NCI-H146 treated with DMSO at 0.1 percent for 48 hours (cell line): ENCODE data around the gene POLQ.
"Not testable (repeated sequence)": the region's sequence is repeated elsewhere in the genome, so short reads cannot be mapped to it uniquely, and the experiment has no call there.

Experiments
- DNase-seq: peaks from one replicate; lab custom pipeline; 2025; ENCODE audit not compliant: unreplicated experiment; lab: John Stamatoyannopoulos, UW

POLQ gene

DNA sequence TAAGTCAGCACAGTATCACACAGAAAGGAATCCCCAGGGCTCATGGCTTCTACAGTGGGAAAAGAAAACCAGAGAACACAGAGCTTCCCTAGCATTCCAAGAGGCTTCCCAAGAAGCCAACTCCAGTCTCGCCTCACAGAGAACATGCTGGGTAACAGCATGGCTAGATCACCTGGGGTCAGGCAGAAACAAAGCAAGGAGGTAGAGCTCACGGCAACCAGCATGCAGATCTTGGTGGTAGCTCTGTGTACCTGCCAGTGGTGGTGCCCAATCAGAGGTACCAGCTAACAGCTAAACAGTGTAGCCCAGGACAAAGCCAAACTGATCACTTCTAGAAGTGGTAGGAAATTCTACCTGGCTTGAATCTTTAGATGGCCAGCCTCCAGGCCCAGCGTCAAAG lies 31.3 kb downstream of the POLQ start:
- no peak for DNase-seq

DNA sequence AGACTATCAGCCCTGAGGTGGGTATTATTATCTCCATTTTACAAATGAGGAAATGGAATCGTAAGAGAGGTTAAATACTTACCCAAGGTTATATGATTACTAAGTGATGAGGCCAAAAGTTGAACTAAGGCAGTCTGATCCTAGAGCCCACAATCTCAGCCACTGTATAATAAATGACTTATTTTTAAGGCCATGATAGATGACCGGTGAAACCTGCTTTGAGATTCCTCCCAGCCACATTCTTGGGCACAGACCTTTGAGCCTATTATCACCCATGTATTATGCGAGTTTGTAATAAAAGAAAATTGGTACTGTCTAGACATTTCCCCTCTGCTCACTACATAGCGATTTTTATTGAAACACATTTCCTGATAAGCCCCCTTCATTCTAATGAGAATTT lies 37.4 kb downstream of the POLQ start:
- DNase-seq: no peak

DNA sequence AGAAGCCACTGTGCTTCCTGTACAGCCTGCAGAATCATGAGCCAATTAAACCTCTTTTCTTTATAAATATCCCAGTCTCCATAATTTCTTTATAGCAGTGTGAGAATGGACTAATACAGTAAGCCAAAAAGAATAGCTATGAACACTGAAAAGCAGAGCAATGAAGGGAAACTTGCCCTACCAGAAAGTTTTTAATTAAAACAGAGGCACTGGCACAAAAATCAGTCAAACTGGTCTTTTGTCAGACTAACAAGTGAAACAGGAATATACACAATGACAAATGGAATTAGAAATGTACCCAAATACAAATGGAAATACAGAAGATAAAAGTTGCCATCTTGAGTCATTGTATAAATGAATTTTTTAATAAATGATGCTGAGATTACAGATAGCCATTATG lies 40.5 kb downstream of the POLQ start:
- no peak for DNase-seq

DNA sequence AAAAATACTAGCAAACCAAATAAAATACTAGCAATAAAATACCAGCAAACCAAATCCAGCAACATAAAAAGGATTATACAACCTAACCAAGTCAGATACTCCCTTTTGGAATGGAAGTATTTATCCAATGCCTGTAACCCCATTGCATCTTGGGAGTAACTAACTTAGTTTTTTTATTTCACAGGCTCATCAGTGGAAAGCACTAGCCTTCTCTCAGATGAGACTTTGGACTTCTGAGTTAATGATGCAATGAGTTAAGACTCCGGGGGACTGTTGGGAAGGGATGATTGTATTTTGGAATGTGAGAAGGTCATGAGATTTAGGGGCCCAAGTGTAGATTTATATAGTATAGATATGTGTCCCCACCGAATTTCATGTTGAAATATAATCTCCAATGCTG lies 41.2 kb downstream of the POLQ start:
- no peak for DNase-seq

DNA sequence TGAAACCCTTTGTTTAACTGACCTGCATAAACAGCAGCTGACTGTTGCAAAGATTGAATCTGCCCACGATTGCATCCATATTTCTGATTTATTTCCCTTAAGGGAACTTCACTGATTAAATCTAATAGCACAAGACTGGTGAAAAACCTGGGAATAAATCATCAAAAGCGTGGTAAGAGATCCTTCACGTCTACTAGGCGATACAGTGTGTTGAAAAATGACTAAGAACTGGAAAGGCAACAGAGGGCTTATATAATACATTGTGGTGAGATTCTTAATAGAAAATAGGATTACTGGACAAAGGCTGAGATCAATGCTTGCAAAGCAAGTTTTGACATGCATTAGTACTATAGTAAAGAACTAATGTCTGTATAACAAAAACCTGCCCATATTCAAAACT lies 49.0 kb downstream of the POLQ start:
- DNase-seq: no peak

DNA sequence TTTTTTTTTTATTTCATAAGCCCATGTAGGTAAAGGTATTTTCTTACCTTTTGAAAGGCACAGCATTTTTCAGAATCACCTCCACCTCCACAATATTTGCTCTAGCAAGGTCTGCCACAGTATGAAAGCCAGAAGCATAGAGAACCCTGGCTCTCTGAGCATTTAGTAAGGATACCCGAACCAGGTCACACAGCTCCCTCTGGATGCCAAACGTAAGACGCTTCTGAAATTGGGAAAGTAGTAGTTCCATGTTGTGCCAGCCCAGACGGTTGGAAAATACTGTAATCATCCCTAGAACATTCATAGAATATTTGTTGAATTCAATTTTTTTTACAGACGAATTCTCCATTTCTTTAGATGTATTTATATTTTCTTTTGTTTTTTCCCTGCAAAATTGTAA lies 52.4 kb downstream of the POLQ start:
- DNase-seq: no peak

DNA sequence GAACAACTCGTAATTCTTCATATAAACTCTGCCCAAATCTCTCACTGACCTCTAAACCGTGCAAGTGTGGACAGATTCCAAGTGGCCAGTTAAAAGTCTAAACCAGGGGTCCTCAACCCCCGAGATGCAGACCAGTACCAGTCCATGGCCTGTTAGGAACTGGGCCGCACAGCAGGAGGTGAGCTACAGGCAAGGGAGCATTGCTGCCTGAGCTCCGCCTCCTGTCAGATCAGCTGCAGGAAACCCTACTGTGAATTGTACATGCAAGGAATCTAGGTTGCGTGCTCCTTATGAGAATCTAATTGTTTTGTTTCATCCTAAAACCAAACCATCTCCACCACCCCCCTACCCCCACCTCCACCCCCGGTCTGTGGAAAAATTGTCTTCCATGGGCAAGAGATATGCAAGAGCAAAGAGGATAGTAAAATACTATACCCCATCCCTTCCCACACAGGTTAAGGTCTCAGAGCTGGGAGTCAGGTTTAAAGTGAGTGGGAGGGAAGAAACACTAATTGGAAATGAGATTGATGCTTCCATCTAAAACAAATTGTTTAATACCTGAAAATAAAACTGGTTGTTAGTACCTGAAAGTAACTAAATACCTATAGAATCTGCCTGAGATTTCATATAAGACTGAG lies 54.0 kb downstream of the POLQ start:
- no peak for DNase-seq

DNA sequence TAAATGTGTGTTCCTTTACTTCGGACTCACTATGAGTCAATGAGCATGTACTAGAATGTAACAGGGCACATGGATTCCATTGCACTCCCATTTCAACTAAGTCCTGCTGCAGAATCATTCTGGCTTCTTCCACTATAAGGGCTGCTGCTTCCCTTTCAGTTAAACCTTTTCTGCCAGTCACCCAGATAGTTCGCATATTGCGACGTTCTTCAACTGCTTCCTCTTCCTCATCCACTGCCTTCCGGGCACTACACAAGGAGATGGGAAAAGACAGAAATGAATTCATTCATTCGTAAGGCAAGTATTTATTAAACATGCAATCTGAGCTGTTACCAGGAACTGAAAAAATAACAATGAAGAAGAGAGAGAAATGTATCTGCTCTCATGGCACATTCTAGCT lies 55.6 kb downstream of the POLQ start:
- no peak for DNase-seq

DNA sequence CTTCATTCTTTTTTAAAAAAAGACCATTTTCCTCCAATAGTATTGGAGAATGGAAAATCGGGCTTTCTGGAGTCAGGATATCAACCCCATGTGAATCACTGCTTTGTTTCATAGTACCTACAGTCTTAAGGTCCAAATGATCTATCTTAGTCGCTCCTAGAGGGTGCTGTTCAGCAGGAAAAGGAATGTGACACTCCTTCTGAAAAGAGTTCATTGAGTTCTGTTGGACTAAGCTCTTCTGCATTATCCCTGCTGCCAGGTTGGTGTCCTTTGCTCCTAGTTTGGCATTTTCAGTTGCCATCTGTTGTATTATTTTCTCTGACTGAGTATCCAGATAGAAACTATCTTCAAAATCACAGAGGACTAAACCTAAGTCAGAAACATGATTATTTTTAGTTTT lies 57.2 kb downstream of the POLQ start:
- no peak for DNase-seq

DNA sequence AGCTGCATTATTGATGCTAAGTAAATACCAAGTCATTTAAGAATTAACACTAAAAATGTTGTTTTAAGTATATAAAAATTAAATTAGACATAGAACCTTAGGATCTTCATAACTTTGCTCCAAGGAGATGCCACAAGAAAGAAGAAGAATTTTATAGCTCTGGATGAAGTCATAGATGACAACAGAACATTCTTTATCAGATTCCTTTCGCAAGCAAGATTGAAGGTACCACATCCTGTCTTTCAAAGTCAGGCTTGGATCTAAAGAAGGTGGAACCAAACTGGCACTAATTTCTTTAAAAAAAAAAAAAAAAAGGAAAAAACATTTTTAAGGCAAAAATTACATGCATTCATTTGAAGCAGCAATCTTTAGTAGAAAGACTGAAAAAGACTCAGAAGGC lies 62.5 kb downstream of the POLQ start:
- DNase-seq: no peak

DNA sequence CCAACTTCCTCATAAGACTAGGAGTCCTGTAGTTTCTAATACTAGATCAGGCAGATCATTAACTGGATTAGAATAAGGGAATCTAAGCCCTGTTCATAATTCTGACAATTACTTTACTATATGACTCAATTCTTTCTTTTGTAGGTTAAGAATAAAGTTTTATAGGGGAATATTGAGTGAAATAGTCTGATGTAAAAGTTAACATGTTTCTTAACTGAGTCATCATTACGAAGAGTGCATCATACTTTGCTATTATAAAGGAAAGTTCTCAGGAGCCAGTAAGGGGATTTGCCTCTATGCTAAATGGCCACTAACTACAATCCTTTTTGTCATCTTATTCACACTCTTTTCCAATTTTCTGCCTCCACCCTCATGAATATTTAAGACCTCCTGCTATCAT lies 63.1 kb downstream of the POLQ start:
- no peak for DNase-seq

DNA sequence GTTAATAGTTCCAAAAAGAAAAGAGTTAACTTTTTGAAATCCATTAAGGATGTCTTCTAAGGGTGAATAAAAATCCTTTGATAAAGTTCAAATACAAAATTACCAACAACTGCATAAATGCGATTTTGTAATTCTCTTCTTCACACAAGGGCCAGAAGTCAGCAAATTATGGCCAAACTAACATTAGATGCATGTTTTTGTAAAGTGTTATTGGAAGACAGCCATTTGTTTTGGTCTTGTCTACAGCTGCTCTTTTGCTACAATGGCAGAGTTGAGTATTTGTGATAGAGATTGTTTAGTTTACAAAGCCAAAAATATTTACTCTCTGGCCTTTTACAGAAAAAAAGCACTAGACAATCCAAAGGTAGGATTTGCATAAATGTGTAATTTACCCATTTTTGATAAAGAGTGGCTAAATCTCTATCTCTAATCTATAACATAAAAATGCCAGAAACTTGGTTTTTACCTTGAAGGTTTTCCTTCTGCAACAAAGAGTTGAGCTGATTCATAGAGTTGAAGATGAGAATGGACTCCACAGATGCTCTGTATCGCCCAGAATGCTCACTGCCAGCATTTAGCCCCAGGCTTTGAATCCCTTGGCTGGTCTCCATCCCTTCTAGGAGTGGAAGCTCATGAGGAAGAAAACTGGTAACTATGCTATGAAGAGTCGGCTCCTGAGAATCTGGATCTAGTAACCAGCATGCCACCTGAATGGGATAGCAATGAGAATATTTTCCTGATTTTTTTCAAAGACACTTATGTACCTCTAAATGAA lies 64.5 kb downstream of the POLQ start:
- no peak for DNase-seq

DNA sequence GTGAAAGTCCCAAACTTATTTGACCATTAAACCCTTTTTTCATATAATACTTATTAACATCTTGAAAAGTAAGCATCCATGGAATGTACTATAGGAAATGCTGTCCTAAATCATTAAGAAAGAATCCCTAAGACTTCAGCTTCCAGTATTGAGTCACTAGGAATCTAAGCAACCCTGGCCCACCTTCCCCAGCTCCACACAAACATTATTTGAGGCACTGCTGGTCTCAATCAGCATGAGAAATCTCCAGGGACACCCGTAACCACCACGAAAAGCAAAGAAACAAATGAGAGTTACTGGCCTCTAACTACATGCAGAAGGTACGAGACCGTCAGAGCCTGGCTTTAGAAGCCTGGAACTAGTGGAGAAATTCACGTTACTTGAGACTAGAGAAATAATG lies 68.2 kb downstream of the POLQ start:
- no peak for DNase-seq

DNA sequence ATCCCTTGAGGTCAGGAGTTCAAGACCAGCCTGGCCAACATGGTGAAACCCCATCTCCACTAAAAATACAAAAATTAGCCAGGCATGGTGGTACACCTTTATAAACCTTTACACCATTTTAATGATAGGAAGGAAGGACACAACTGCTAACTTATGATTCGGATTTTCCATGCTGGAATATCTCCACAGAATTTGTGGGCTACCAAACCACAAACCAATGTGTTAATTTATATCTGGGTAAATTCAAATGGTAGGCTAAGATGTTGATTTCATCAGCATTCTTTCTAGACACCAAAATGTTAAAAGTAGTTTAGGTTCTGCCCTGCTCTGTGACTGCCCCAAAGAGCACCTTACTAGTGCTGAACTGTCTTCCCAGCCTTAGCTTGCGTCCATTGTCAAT lies 72.8 kb downstream of the POLQ start:
- DNase-seq: no peak

DNA sequence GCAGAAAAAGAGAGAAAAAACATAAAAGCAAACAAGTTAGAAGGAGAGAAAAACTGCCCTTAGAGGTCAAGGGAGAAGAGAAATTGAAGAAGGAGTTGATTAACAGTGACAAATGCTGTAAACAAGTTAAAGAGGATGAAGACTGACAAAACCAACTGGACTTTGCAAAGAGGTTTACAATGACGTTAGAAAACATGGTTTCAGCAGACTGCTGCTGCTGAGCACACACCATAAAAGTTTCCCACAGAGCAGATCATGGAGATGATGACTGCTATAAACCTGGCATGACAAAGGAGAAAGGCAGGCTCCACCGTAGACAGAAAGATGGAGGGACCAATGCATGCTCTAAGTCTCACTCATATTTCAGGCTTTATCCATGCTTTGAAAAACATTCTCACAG lies 78.7 kb downstream of the POLQ start:
- DNase-seq: no peak

DNA sequence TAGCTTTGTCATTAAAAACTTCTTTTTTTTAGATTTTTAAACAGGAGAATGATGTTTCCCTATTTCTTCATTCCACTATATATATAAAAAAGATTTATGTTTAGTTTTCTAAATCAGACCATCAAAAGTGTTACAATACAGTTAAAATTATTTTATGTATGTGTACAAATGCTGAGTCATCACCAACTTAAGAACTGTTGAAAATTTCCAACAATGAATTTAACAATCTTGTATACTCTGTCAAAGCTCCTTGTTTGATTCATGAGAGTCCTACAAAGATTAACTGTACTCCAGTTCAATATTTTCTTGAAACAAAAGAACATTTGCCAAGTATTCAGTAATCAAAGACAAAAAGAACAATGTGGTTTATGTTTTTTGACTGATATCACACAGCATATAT lies 82.0 kb downstream of the POLQ start:
- no peak for DNase-seq

DNA sequence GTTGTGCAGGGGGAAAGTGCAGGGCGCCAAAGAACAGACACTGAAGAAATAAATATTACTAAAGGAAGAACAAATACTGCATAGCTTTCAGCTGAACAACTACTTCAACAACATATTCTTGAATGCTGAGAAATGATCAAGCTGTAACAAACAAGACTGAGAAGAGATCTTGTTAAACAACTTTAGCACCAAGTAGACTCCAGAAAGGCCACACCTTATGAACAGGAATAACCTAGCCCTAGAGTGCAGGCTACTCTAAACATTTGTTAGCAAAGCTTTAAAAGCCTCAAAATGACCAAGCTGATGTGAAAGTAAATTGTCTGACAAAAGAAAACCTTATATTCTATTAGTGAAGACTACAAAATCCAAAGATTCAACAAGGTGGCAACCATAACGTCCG lies 83.2 kb downstream of the POLQ start:
- DNase-seq: no peak

DNA sequence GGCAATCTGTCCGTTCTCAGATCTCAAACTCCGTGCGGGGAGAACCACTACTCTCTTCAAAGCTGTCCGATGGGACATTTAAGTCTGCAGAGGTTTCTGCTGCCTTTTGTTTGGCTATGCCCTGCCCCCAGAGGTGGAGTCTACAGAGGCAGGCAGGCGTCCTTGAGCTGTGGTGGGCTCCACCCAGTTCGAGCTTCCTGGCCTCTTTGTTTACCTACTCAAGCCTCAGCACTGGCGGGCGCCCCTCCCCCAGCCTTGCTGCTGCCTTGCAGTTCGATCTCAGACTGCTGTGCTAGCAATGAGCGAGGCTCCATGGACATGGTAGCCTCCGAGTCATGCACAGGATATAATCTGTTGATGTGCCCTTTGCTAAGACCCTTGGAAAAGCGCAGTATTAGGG lies 94.0 kb downstream of the POLQ start:
- DNase-seq: not testable (repeated sequence)

DNA sequence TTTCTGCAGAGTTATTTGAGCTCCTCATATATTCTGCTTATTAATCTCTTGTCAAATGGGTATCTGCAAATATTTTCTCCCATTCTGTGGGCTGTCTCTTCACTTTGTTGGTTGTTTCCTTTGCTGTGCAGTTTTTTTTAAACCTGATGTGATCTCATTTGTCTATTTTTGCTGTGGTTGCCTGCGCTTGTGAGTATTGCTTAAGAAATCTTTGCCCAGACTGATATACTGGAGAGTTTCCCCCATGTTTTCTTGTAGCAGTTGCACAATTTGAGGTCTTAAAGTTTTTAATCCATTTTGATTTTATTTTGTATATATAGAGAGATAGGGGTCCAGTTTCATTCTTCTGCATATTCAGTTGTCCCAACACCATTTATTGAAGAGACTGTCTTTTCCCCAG lies 102.3 kb downstream of the POLQ start:
- DNase-seq: no peak

DNA sequence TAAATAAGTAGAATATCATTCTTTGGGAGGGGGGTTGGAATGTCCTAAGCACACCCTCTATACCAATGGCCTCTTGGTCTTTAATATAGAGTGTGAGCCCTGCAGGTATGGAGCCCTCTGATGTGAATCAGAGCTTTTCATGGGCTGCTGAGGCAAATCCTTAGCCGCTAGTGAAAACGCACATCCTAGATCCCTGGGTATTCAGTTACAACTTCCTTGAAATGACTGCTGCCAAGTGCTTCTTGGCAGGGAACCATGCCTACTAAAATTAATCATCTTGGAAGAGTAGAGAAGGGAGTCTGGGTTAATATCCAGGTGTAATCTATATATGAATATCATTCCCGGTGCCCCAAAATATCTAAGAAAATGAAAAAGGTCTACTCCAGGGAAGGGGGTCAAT lies 109.1 kb downstream of the POLQ start:
- no peak for DNase-seq

DNA sequence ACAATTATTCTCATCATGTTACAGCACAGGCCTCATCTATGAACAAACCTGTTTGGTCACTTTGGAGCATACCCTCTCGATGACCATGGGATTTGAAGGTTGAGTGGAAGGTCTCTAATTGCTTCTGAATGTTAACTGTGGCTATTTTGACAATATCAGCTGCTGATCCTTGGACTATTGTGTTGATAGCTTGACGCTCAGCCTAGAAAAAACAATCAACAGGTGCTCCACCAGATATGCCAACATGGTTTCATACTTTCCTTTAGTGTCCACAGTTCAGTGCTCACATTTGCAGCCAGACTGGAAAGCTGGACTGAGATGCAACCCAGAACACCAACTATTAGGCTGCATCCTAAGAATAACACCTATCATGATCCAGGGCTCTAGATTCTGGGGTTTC lies 109.7 kb downstream of the POLQ start:
- no peak for DNase-seq

DNA sequence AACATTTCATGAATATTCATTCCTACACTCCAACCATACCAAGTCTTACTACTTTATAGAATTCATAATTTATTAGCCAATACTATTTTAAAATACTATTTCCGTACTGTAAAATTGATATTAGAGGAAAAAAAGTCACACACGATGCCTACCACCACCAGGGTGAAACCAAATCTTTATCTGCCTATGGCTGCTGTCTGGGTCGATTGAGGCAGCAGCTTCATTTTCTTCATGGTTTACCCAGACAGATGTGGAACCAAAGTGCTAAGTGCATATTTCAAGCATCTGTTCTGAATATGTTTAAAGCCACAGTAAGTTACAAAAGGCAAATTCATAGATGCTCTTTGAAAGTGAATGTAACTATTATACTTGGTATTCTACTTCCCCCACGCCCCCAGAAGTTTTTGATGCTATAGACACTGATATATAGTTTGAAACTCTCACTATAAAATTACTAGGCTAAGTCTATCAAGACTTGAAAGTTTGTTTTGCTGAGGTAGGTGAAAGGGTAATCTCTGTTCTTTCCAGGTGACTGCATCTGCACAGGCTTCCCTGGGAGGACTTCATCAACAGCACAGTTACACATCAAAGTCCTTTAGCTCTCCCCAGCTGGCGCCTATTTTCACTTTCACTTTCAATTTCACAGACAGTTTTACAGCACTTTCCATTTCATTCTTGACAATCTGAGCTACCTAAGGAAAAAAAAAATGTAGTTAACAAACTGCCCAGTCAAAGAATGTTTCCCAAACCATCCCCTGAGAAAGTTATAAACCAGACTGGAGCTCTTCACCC lies 113.9 kb downstream of the POLQ start:
- no peak for DNase-seq
